Effector memory CD4-positive, alpha-beta T cell (primary cell): ENCODE results near the gene ZNF215.
"Not testable (repeated sequence)": the region's sequence is repeated elsewhere in the genome, so short reads cannot be mapped to it uniquely, and the experiment has no call there.

Experiments
- DNase-seq, 3 donors: peaks; one replicate each; pipeline ENCODE4 v3.0.0-alpha.2; 2020
- H3K27ac ChIP-seq: 2 replicates; pipeline ENCODE4 v1.7.0; 2013; ENCODE audit warnings: mild to moderate bottlenecking, low read length, moderate library complexity; ENCODE audit not compliant: insufficient read depth, poor library complexity, severe bottlenecking
- H3K27me3 ChIP-seq: replicated peaks from 2 replicates; pipeline ENCODE4 v1.7.0; 2013; ENCODE audit warnings: mild to moderate bottlenecking, low read length; ENCODE audit not compliant: insufficient read depth, control insufficient read depth, poor library complexity, severe bottlenecking
- H3K36me3 ChIP-seq: 2 replicates; pipeline ENCODE4 v1.7.0; 2013; ENCODE audit warnings: mild to moderate bottlenecking, low read length, moderate library complexity; ENCODE audit not compliant: control insufficient read depth, insufficient read depth
- H3K4me1 ChIP-seq: 2 replicates; pipeline ENCODE4 v1.7.0; 2013; ENCODE audit warnings: low read length, mild to moderate bottlenecking; ENCODE audit not compliant: control insufficient read depth, insufficient read depth, poor library complexity, severe bottlenecking
- H3K4me3 ChIP-seq: 2 replicates; pipeline ENCODE4 v1.7.0; 2013; ENCODE audit warnings: low read length, low read depth, mild to moderate bottlenecking; ENCODE audit not compliant: insufficient read depth, poor library complexity, severe bottlenecking
- H3K9me3 ChIP-seq: 2 replicates; pipeline ENCODE4 v1.7.0; 2013; ENCODE audit warnings: mild to moderate bottlenecking, low read length, moderate library complexity; ENCODE audit not compliant: control insufficient read depth

Gene ZNF215

GRCh38 chr11:6900327-6900999, 25.8 kb upstream of the ZNF215 start:
- Histone ChIP-seq H3K27me3 (peaks cover 4% of the 10 kb centered on the region), H3K4me1 (no peaks in the 10 kb centered on the region), H3K4me3 (no peak overlapping the region), H3K27ac (no peak overlapping the region), H3K9me3 (no peaks in the 10 kb centered on the region), H3K36me3 (no peaks in the 10 kb centered on the region)
- DNase-seq: no peak

GRCh38 chr11:6904804-6905203, 21.4 kb upstream of the ZNF215 start:
- not testable (repeated sequence) for H3K27me3 ChIP-seq, H3K36me3 ChIP-seq, H3K4me1 ChIP-seq, DNase-seq, H3K9me3 ChIP-seq, H3K27ac ChIP-seq, H3K4me3 ChIP-seq

GRCh38 chr11:6911378-6911777, 14.8 kb upstream of the ZNF215 start:
- Histone ChIP-seq H3K4me1 (no peaks in the 10 kb centered on the region), H3K27me3 (no peaks in the 10 kb centered on the region)

DNA sequence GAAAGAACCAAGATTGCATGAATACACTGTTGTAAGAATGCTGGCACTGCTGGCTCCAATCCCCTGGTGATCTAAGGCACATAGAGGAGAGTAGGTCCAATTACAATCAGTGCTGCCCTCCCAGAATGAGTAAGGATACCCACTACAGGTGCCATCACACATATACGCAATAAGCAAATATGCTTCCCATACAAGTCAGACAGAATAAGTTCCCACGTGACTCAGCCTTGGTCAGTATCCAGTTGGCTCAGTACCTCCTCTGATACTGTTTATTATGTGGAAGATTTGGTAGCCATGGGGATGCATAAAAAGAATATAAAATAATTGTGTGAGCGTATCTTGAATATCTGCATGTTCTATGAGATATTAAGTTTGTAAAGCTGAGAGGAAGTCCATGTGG, 14.3 kb upstream of the ZNF215 start:
- no peak overlapping the region for H3K27ac ChIP-seq
- no peak for DNase-seq
- H3K4me3 ChIP-seq: no peak overlapping the region
- H3K27me3 ChIP-seq: no peaks in the 10 kb centered on the region
- H3K36me3 ChIP-seq: no peaks in the 10 kb centered on the region
- no peaks in the 10 kb centered on the region for H3K9me3 ChIP-seq
- H3K4me1 ChIP-seq: no peaks in the 10 kb centered on the region

More at GRCh38 chr11:6911378-6911777, 14.8 kb upstream of the ZNF215 start:
- Histone ChIP-seq H3K27ac (no peak overlapping the region), H3K36me3 (no peaks in the 10 kb centered on the region), H3K4me3 (no peak overlapping the region), H3K9me3 (no peaks in the 10 kb centered on the region)
- no peak for DNase-seq

- no peak overlapping the region for H3K27ac ChIP-seq
- H3K36me3 ChIP-seq: no peaks in the 10 kb centered on the region
- H3K4me1 ChIP-seq: no peaks in the 10 kb centered on the region
- H3K4me3 ChIP-seq: no peak overlapping the region
- H3K9me3 ChIP-seq: no peaks in the 10 kb centered on the region
- DNase-seq: no peak
- H3K27me3 ChIP-seq: no peaks in the 10 kb centered on the region
These were observed 6.5 kb upstream of the ZNF215 start for GRCh38 chr11:6919698-6920097.

DNA sequence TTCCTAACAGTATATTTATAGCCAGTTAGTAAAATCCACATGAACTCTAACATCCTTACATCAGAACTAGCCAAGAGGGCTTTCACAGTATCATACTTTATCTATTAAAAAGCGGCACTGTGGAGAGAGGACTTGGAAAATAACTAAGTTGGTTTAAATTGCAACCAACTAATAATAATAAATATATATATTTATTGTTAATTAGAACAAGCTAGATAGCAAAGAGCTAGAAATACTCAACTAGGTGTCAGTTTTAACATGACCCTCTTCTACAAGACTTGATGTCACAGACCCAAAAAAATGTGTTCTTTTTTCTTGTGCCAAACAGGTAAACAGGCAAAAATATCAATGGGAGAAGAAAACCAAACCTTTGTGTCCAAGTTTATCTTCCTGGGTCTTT, 5.5 kb upstream of the ZNF215 start, which contains the start of gene OR2D3:
Gene OR2D3 (plus strand): TSS at position 301 of the 400 bp plus-strand sequence. CDS start 0 bp downstream, at position 301.
- Histone ChIP-seq H3K9me3 (no peaks in the 10 kb centered on the region), H3K36me3 (no peaks in the 10 kb centered on the region), H3K4me3 (no peak within 1 kb of the TSS), H3K4me1 (no peaks in the 10 kb centered on the region), H3K27me3 (no peaks in the 10 kb centered on the region), H3K27ac (no peak within 1 kb of the TSS)
- DNase-seq: no peak

DNA sequence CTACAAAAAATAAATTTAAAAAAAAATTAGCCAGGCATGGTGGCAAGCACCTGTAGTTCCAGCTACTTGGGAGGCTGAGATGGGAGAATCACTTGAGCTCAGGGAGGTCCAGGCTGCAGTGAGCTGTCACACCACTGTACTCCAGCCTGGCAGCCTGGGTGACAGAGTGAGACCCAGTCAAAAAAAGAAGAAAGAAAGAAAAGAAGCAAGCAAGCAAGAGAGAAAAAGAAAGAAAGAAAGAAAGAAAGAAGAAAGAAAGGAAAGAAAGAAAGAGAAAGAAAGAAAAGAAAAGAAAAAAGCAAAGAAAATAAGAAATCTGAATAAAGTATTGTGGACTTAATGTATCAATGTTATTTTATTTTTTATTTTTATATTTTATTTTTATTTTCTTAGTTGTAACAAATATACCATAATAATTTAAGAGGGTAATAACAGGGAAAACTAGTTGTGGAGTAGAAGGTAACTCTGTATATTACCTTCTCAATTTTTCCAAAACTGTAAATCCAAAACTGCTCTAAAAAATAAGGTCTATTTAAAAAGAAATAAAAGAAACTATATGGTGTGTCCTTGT, 1.1 kb upstream of the ZNF215 start:
- H3K27ac ChIP-seq: no peak overlapping the region
- H3K4me3 ChIP-seq: no peak overlapping the region
- peaks cover 5% of the 10 kb centered on the region for H3K4me1 ChIP-seq
- H3K9me3 ChIP-seq: no peaks in the 10 kb centered on the region
- no peaks in the 10 kb centered on the region for H3K27me3 ChIP-seq
- DNase-seq: no peak
- H3K36me3 ChIP-seq: no peaks in the 10 kb centered on the region

DNA sequence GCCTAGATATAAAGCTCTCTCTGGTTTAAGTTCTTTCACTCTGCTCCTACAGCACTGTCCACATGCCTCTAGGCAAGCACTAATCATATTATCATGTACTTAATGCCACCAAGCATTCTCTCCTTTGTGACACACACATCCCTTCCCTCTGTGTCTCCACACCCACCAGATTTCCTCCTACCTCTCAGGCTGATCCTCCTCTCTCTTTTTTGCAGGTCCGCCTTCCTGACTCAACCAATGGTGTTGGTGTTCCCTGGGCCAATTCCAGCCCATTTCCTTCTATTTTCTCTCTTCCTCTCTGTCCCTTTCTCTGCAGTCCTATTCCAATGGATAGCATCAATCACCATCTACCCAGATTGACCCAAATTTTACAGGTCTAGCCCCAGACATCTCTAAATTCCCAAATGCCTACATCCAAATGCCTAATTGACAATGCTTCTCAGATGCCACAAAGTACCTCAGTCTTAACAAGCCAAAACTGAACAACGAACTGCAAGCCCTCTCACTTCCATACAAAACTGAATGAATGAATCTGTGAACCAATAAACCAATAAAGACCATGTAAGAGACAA, 504 bp upstream of the ZNF215 start:
- Histone ChIP-seq H3K4me1 (peaks cover 5% of the 10 kb centered on the region), H3K27ac (no peak overlapping the region), H3K36me3 (no peaks in the 10 kb centered on the region), H3K9me3 (no peaks in the 10 kb centered on the region), H3K27me3 (no peaks in the 10 kb centered on the region), H3K4me3 (peak overlapping the region; percentile 55)
- no peak for DNase-seq

DNA sequence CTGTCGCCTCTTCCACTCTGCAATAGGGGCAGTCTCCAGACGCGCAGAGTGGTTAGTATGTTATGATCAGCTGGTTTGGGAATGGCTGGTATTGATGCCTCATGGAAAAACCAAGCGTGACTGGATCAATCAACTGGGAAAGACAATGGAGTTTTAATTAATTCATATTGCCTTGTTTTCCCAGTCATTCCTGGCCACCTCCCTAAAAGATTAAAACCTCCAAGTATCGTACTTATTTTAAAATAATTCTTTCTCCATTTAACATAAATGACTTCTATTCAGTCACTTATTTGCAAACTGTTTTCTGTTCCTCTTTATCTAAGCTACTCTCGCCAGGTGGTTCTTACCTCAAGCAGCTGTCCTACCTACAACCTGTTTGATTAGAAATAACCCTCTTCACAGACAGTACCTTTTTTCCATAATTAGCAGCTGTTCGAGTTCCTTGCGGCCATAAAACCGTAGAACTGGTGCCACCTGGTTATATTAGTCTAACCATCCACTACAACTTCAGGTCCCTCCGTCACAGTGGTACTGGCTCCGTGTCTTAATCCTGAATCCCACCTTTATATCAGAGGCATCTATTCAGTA, 898 bp downstream of the ZNF215 start:
- Histone ChIP-seq H3K27me3 (no peaks in the 10 kb centered on the region), H3K36me3 (no peaks in the 10 kb centered on the region), H3K27ac (no peak overlapping the region), H3K9me3 (no peaks in the 10 kb centered on the region), H3K4me1 (peaks cover 5% of the 10 kb centered on the region), H3K4me3 (peak overlapping the region; percentile 55)
- no peak for DNase-seq

DNA sequence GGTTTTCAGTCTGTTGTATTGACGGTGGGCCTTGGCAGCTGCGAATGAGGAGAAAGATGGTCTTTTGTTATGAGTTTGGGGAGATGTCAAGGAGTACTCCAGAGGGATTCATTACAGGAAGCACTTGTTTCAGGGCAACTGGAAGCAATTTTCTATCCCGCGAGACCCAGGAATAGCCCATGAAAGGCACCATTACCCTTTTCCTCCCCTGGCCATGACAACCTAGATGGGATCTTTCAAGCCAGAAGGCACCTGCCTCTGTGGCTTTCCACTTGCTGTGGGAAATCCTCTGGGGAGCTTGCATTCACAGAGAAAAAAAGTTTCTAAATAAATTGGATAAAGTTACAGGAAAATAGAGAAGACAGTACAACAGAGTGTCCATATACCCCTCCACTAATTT, 2.7 kb downstream of the ZNF215 start:
- Histone ChIP-seq H3K36me3 (no peaks in the 10 kb centered on the region), H3K4me3 (no peak overlapping the region), H3K9me3 (no peaks in the 10 kb centered on the region), H3K27ac (no peak overlapping the region), H3K4me1 (peaks cover 5% of the 10 kb centered on the region), H3K27me3 (peaks cover 3% of the 10 kb centered on the region)
- DNase-seq: no peak
